KOPT-K1 (cell line): ENCODE data around the gene SHISA6.

Experiments used
- H3K27ac ChIP-seq: fragments of 200-600 bp; sonication (generic); 2 replicates; pipeline ENCODE4 v1.5.1; 2016; ENCODE audit warnings: antibody characterized with exemption, mild to moderate bottlenecking, low read depth, low read length; ENCODE audit not compliant: poor library complexity, severe bottlenecking
- H3K36me3 ChIP-seq: fragments of 200-600 bp; sonication (generic); 2 replicates; pipeline ENCODE4 v1.5.1; 2017; ENCODE audit warnings: antibody characterized with exemption, mild to moderate bottlenecking, low read length, moderate library complexity; ENCODE audit not compliant: insufficient read depth
- H3K9me3 ChIP-seq: fragments of 200-600 bp; sonication (generic); 2 replicates; pipeline ENCODE4 v1.5.1; 2017; ENCODE audit warnings: antibody characterized with exemption, low read length, mild to moderate bottlenecking; ENCODE audit not compliant: insufficient read depth, poor library complexity, severe bottlenecking

The SHISA6 gene

GRCh38 chr17:11610999-11611566 is 370.1 kb downstream of the SHISA6 start:
- Histone ChIP-seq H3K27ac (no peak overlapping the region), H3K9me3 (no peaks in the 10 kb centered on the region)

GRCh38 chr17:11612956-11613355 is 371.9 kb downstream of the SHISA6 start:
- H3K9me3 ChIP-seq = no peaks in the 10 kb centered on the region
- no peak overlapping the region for H3K27ac ChIP-seq
- no peaks in the 10 kb centered on the region for H3K36me3 ChIP-seq

More at GRCh38 chr17:11610999-11611566, 370.1 kb downstream of the SHISA6 start:
- no peaks in the 10 kb centered on the region for H3K36me3 ChIP-seq
